Endothelial cell of umbilical vein (primary cell): ENCODE data around the gene ILRUN. TPM values are rescaled to one million over a fixed set of nuclear protein-coding genes. Genes with fewer than 3 reads are reported as not detected.

Experiments
- BruUV-seq: library from RNA; stranded (reverse); fragments of 400-500 nt; replicated peaks from 2 replicates; lab custom pipeline; 2021; lab: Mats Ljungman, UMichigan
- CTCF ChIA-PET: fragments of 300-600, 350-600 bp; sonication (Branson Sonifier 250); formaldehyde crosslinking; loops from one replicate; lab custom pipeline; 2021; ENCODE audit warnings: antibody characterized with exemption, inconsistent platforms; lab: Charles Lee
- POLR2A ChIA-PET: fragments of 300-600, 350-600 bp; sonication (Branson Sonifier 250); formaldehyde crosslinking; loops from one replicate; lab custom pipeline; 2021; ENCODE audit warnings: antibody characterized with exemption, inconsistent platforms; lab: Charles Lee
- DNase-seq: peaks from one replicate; pipeline ENCODE4 v3.0.0-alpha.2; 2011; ENCODE audit warnings: low read depth, low spot score
- FAIRE-seq: peaks from 2 replicates; lab custom pipeline; 2011; peaks lifted over from hg19 to GRCh38; lab: Jason Lieb, UNC
- H2AFZ ChIP-seq: 2 replicates; pipeline ENCODE4 v1.6.0; 2012; ENCODE audit warnings: low read depth, low read length, control low read depth, inconsistent platforms
- H3K27ac ChIP-seq: 2 replicates; pipeline ENCODE4 v1.5.1; 2011; ENCODE audit warnings: low read depth, mild to moderate bottlenecking, control low read depth, low read length, moderate library complexity; ENCODE audit not compliant: insufficient read depth
- H3K27me3 ChIP-seq, 2 experiments: 2 replicates each; pipeline versions ENCODE4 v1.6.0 to v1.6.1; 2011; ENCODE audit warnings: low read length in 2 of 2, mixed read lengths in 1 of 2; ENCODE audit not compliant: control insufficient read depth in 2 of 2, insufficient read depth in 2 of 2
- H3K36me3 ChIP-seq, 2 experiments: 2 replicates in 1 of 2; 3 replicates in 1 of 2; pipeline ENCODE4 v1.5.1; 2011; ENCODE audit warnings: low read length in 2 of 2, mild to moderate bottlenecking in 1 of 2, moderate library complexity in 1 of 2; ENCODE audit not compliant: control insufficient read depth in 2 of 2, insufficient read depth in 2 of 2; ENCODE audit errors: extremely low read depth in 1 of 2
- H3K4me1 ChIP-seq: 3 replicates; pipeline ENCODE4 v1.5.1; 2011; ENCODE audit warnings: mild to moderate bottlenecking, low read length; ENCODE audit not compliant: control insufficient read depth, insufficient read depth; ENCODE audit errors: extremely low read depth
- H3K4me2 ChIP-seq: 2 replicates; pipeline ENCODE4 v1.6.1; 2011; ENCODE audit warnings: low read length, control low read depth, mixed read lengths; ENCODE audit not compliant: insufficient read depth
- H3K4me3 ChIP-seq, 3 experiments: fragments of 200-600 bp in 1 of 3; sonication (generic), shearing (Covaris generic) in 1 of 3; replicated peaks in 1 of 3; 2 replicates each; pipeline ENCODE4 v1.5.1; 2011 to 2016; ENCODE audit warnings: control low read depth in 3 of 3, low read length in 3 of 3, mild to moderate bottlenecking in 2 of 3, inconsistent platforms in 1 of 3, low read depth in 1 of 3, moderate library complexity in 1 of 3; ENCODE audit not compliant: insufficient read depth in 1 of 3
- H3K79me2 ChIP-seq: 2 replicates; pipeline ENCODE4 v1.6.0; 2012; ENCODE audit warnings: low read length, inconsistent platforms; ENCODE audit not compliant: control insufficient read depth, insufficient read depth
- H3K9ac ChIP-seq: replicated peaks from 2 replicates; pipeline ENCODE3; 2011; ENCODE audit warnings: low read length, control low read depth; ENCODE audit not compliant: insufficient read depth; ENCODE audit errors: extremely low read depth
- H3K9me1 ChIP-seq: replicated peaks from 3 replicates; pipeline ENCODE4 v1.6.0; 2011; ENCODE audit warnings: mild to moderate bottlenecking, low read length; ENCODE audit not compliant: control insufficient read depth, insufficient read depth; ENCODE audit errors: extremely low read depth
- H3K9me3 ChIP-seq: replicated peaks from 2 replicates; pipeline ENCODE4 v1.5.1; 2012; ENCODE audit warnings: low read length, inconsistent platforms; ENCODE audit not compliant: control insufficient read depth, insufficient read depth
- H4K20me1 ChIP-seq: replicated peaks from 2 replicates; pipeline ENCODE3; 2011; ENCODE audit warnings: mild to moderate bottlenecking, low read length; ENCODE audit not compliant: control insufficient read depth, insufficient read depth; ENCODE audit errors: extremely low read depth
- CTCF ChIP-seq, 2 donors: IDR thresholded peaks; 1 replicate in 1 of 2; 2 replicates in 1 of 2; pipeline ENCODE4 v1.5.1; 2011; ENCODE audit warnings: low read length in 2 of 2, mild to moderate bottlenecking in 2 of 2, moderate library complexity in 2 of 2, control low read depth in 1 of 2, inconsistent platforms in 1 of 2, low read depth in 1 of 2; ENCODE audit not compliant: insufficient read depth in 1 of 2; ENCODE audit errors: extremely low read depth in 1 of 2
- EZH2 ChIP-seq: IDR thresholded peaks from 2 replicates; pipeline ENCODE4 v1.6.1; 2012; ENCODE audit warnings: borderline replicate concordance, low read depth, mild to moderate bottlenecking, moderate library complexity, low read length, inconsistent platforms; ENCODE audit not compliant: severe bottlenecking
- FOS ChIP-seq: IDR thresholded peaks from 2 replicates; pipeline ENCODE4 v1.6.1; 2011; ENCODE audit warnings: mild to moderate bottlenecking, low read length, moderate library complexity, borderline replicate concordance; ENCODE audit not compliant: insufficient read depth
- GATA2 ChIP-seq: IDR thresholded peaks from 2 replicates; pipeline ENCODE4 v1.7.0; 2011; ENCODE audit warnings: low read depth, mild to moderate bottlenecking, moderate library complexity, mixed read lengths, low read length; ENCODE audit not compliant: insufficient read length, insufficient read depth
- JUN ChIP-seq: IDR thresholded peaks from 2 replicates; pipeline ENCODE4 v1.6.1; 2011; ENCODE audit warnings: borderline replicate concordance, low read depth; ENCODE audit not compliant: insufficient read length, insufficient read depth
- MAX ChIP-seq: IDR thresholded peaks from 2 replicates; pipeline ENCODE4 v1.6.1; 2011; ENCODE audit not compliant: insufficient read depth, insufficient read length
- MYC ChIP-seq: IDR thresholded peaks from one replicate; pipeline ENCODE4 v1.6.1; 2011; ENCODE audit warnings: mild to moderate bottlenecking, low read depth, low read length
- POLR2A ChIP-seq: IDR thresholded peaks from 2 replicates; pipeline ENCODE4 v1.6.1; 2012; ENCODE audit warnings: low read depth, mild to moderate bottlenecking, control low read depth, low read length
- POLR2AphosphoS5 ChIP-seq: IDR thresholded peaks from 2 replicates; pipeline ENCODE4 v1.6.1; 2012; ENCODE audit warnings: low read depth, mild to moderate bottlenecking, control low read depth, low read length, moderate library complexity; ENCODE audit not compliant: insufficient read depth
- dilution Hi-C: fragments of 300-500 bp; cut with MboI; formaldehyde crosslinking; loops from one replicate; pipeline ENCODE4 v1.15.0; 2019; ENCODE audit warnings: low sequenced_read_pairs; ENCODE audit not compliant: extremely low pct_ligation_motif_present
- intact Hi-C: fragments of 100-400 bp; cut with micrococcal nuclease; formaldehyde crosslinking; loops from one replicate; pipeline ENCODE4 v1.10.0; 2022
- polyA plus RNA-seq, 4 experiments: library from polyadenylated mRNA; depleted of rRNA in 3 of 4; stranded (reverse) in 3 of 4; unstranded in 1 of 4; fragments of >200 nt; gene quantifications; 2 replicates each; pipeline versions ENCODE4 v1.2.1 to v1.2.3, GENCODE V29; 2011 to 2012; ENCODE audit warnings: missing spikeins in 1 of 4
- total RNA-seq: library from RNA; stranded (reverse); gene quantifications from 2 replicates; pipeline ENCODE4 v1.2.3, GENCODE V29; 2021

Gene ILRUN
- total and polyA plus RNA-seq, 2 donors (not counting 3 experiments of a cell fraction or from before 2014, with no cell fraction given), result 30.5 to 48.9 TPM

- intact Hi-C loops, result no loop called here
- no TSS peak for BruUV-seq
- DNase-seq, result no peak
- CTCF ChIA-PET, result interaction anchor here (1.2 kb wide), 1 partner anchor 12 kb away, joined by 3 read pairs; no protein-coding TSS in a partner anchor
- H3K9ac ChIP-seq, result no peak overlapping the region
- H3K4me3 ChIP-seq, result no peak overlapping the region
- H3K27ac ChIP-seq, result no peak overlapping the region
- H4K20me1 ChIP-seq, result no peaks in the 10 kb centered on the region
- H3K79me2 ChIP-seq, result no peaks in the 10 kb centered on the region
- no peak for FAIRE-seq
- no peak overlapping the region for H3K4me2 ChIP-seq
- H3K4me1 ChIP-seq, result no peaks in the 10 kb centered on the region
- no peaks in the 10 kb centered on the region for H3K36me3 ChIP-seq
- TF ChIP-seq GATA2 (no peak), JUN (no peak), MYC (no peak), MAX (no peak), FOS (no peak), CTCF (IDR thresholded peaks at IDR 0.05; ENCODE audit: extremely low read depth in 1 of 2, insufficient read depth in 1 of 2, low read depth in 1 of 2, low read length in 2 of 2) (no peak), POLR2AphosphoS5 (no peak), EZH2 (no peak), POLR2A (no peak)
- POLR2A ChIA-PET, result no interaction called here
- no peaks in the 10 kb centered on the region for H3K9me1 ChIP-seq
- H2AFZ ChIP-seq, result no peak overlapping the region
- no peaks in the 10 kb centered on the region for H3K9me3 ChIP-seq
- dilution Hi-C loops, result no loop called here
- H3K27me3 ChIP-seq, result no peaks in the 10 kb centered on the region
These were observed 45.5 kb upstream of the ILRUN start for GRCh38 chr6:34742094-34742493.
